Stomach (tissue), 9 donors: Measurements from ENCODE around the gene SLC45A2. TPM values are rescaled to one million over a fixed set of nuclear protein-coding genes. Genes with fewer than 3 reads are reported as not detected.

Source experiments
- DNase-seq, 2 donors: peaks; one replicate each; pipeline versions ENCODE4 v3.0.0 to v3.0.0-alpha.2; 2013 to 2019
- H3K27ac ChIP-seq, 5 donors: fragments of 200-600 bp in 4 of 5; sonication (generic) in 4 of 5; one replicate each; pipeline ENCODE4 v1.5.1; 2013 to 2019; ENCODE audit warnings: mild to moderate bottlenecking in 1 of 5, moderate library complexity in 1 of 5
- H3K27me3 ChIP-seq, 3 donors: fragments of 200-600 bp; sonication (generic); one replicate each; pipeline ENCODE4 v1.5.1; 2017 to 2019; ENCODE audit warnings: mixed run types in 1 of 3
- H3K36me3 ChIP-seq, 4 donors: fragments of 200-600 bp; sonication (generic); 1 replicate in 3 of 4; 2 replicates in 1 of 4; pipeline ENCODE4 v1.5.1; 2016 to 2019
- H3K4me1 ChIP-seq, 4 donors: fragments of 200-600 bp; sonication (generic); one replicate each; pipeline ENCODE4 v1.5.1; 2016 to 2019
- H3K4me3 ChIP-seq, 4 donors: fragments of 200-600 bp; sonication (generic) in 3 of 4; one replicate each; pipeline ENCODE4 v1.5.1; 2016 to 2019; ENCODE audit warnings: mild to moderate bottlenecking in 1 of 4
- H3K9me3 ChIP-seq, 4 donors: fragments of 200-600 bp; sonication (generic); one replicate each; pipeline ENCODE4 v1.5.1; 2016 to 2019
- CTCF ChIP-seq, 7 experiments: fragments of 450-650 bp in 4 of 7; fragments of 200-600 bp in 3 of 7; sonication (generic) in 3 of 7; IDR thresholded peaks; one replicate each; pipeline ENCODE4 v1.5.1; 2016 to 2019; ENCODE audit warnings: antibody characterized with exemption in 7 of 7, control low read depth in 2 of 7, mild to moderate bottlenecking in 1 of 7
- EP300 ChIP-seq: sonication (generic); formaldehyde crosslinking; IDR thresholded peaks from one replicate; pipeline ENCODE4 v1.6.1; 2017; ENCODE audit warnings: antibody characterized with exemption
- POLR2A ChIP-seq, 4 donors: fragments of 450-650 bp; IDR thresholded peaks; one replicate each; pipeline ENCODE4 v1.6.1; 2016; ENCODE audit warnings: antibody characterized with exemption in 4 of 4, control low read depth in 2 of 4, mild to moderate bottlenecking in 1 of 4, moderate library complexity in 1 of 4
- POLR2AphosphoS5 ChIP-seq, 3 donors: sonication (generic); formaldehyde crosslinking; IDR thresholded peaks; one replicate each; pipeline ENCODE4 v1.6.1; 2016; ENCODE audit warnings: antibody characterized with exemption in 3 of 3
- WGBS, 5 donors: extraction: QIAGEN DNeasy Blood & Tissue Kit in 3 of 5; methylation state at CpG; one replicate each; pipeline versions ENCODE4 v1.1.5 to v1.1.7; 2013 to 2018; 5-methylcytosine and 5-hydroxymethylcytosine counted together
- intact Hi-C: fragments of 100-400 bp; cut with DNase I; formaldehyde crosslinking; loops from one replicate; pipeline ENCODE4 v1.15.1; 2023; ENCODE audit warnings: low total_unique reads
- polyA plus RNA-seq, 3 donors: library from polyadenylated mRNA; stranded (reverse); fragments of 200-250 nt; gene quantifications; one replicate each; pipeline ENCODE4 v1.2.3, GENCODE V29; 2013
- total RNA-seq, 5 donors: library from RNA; depleted of rRNA; stranded (reverse); fragments of >200 nt; gene quantifications; one replicate each; pipeline versions ENCODE4 v1.1.0 to v1.2.3, GENCODE V29; 2014 to 2016
- donor health status: healthy with polysubstance abuse.
- donor health status: Bipolar disorder and iron deficiency.
- donor health status: healthy.

Gene SLC45A2
- total and polyA plus RNA-seq, 8 donors = 0.19 to 0.46 (median 0.20) TPM; not detected in 5

GRCh38 chr5:34007201-34007620 lies 22.7 kb upstream of the SLC45A2 start:
- Histone ChIP-seq H3K36me3 (peaks cover 4 to 30% (median 26%) of the 10 kb centered on the region in 4 donors), H3K4me3 (peak overlapping the region; percentile 60 to 76 (median 70)), H3K4me1 (peaks cover 10 to 39% (median 25%) of the 10 kb centered on the region in 4 donors), H3K27ac (peak overlapping the region; percentile 89 to 96 (median 94)), H3K27me3 (no peaks in the 10 kb centered on the region), H3K9me3 (no peaks in the 10 kb centered on the region)
- WGBS, 5 donors = 1 to 7% (median 5%) methylated on average over 11 of the region's 11 CpGs
- intact Hi-C loops = no loop called here
- TF ChIP-seq EP300 = no peak
- TF ChIP-seq POLR2AphosphoS5 (IDR thresholded peaks at IDR 0.05) = no peak
- no peak for TF ChIP-seq CTCF (IDR thresholded peaks at IDR 0.05)
- no peak for TF ChIP-seq POLR2A (IDR thresholded peaks at IDR 0.05)
- DNase-seq = peak in 1 of 2 donors; percentile 52

GRCh38 chr5:34005681-34006080 lies 21.2 kb upstream of the SLC45A2 start:
- peaks cover 4 to 30% (median 28%) of the 10 kb centered on the region in 4 donors for H3K36me3 ChIP-seq
- TF ChIP-seq POLR2A (IDR thresholded peaks at IDR 0.05) (no peak), POLR2AphosphoS5 (IDR thresholded peaks at IDR 0.05) (no peak), CTCF (IDR thresholded peaks at IDR 0.05) (no peak), EP300 (no peak)
- no peaks in the 10 kb centered on the region for H3K27me3 ChIP-seq
- peaks cover 12 to 52% (median 37%) of the 10 kb centered on the region in 4 donors for H3K4me1 ChIP-seq
- no peak for DNase-seq
- 77 to 92% (median 87%) methylated on average over 4 of the region's 4 CpGs for WGBS, 5 donors
- H3K27ac ChIP-seq = peak overlapping the region in 2 of 5 donors; percentile 94 to 95
- intact Hi-C loops = no loop called here
- H3K4me3 ChIP-seq = peak overlapping the region in 1 of 4 donors; percentile 69
- H3K9me3 ChIP-seq = no peaks in the 10 kb centered on the region

- peaks cover 12 to 52% (median 38%) of the 10 kb centered on the region in 4 donors for H3K4me1 ChIP-seq
- no peak overlapping the region for H3K4me3 ChIP-seq
- no peak for DNase-seq
- H3K36me3 ChIP-seq = peaks cover 4 to 30% (median 28%) of the 10 kb centered on the region in 4 donors
- no peaks in the 10 kb centered on the region for H3K27me3 ChIP-seq
- no peaks in the 10 kb centered on the region for H3K9me3 ChIP-seq
- peak overlapping the region in 1 of 5 donors; percentile 95 for H3K27ac ChIP-seq
- 58 to 85% (median 65%) methylated on average over 4 of the region's 4 CpGs for WGBS, 5 donors
- TF ChIP-seq CTCF (IDR thresholded peaks at IDR 0.05) (no peak), POLR2A (IDR thresholded peaks at IDR 0.05) (no peak), EP300 (no peak), POLR2AphosphoS5 (IDR thresholded peaks at IDR 0.05) (no peak)
- intact Hi-C loops = no loop called here
Observed at GRCh38 chr5:34005211-34005610, 20.7 kb upstream of the SLC45A2 start.

GRCh38 chr5:34003941-34004340 lies 19.4 kb upstream of the SLC45A2 start:
- H3K4me1 ChIP-seq = peaks cover 12 to 43% (median 32%) of the 10 kb centered on the region in 4 donors
- intact Hi-C loops = no loop called here
- H3K9me3 ChIP-seq = no peaks in the 10 kb centered on the region
- H3K27ac ChIP-seq = no peak overlapping the region
- no peaks in the 10 kb centered on the region for H3K27me3 ChIP-seq
- DNase-seq = no peak
- TF ChIP-seq CTCF (IDR thresholded peaks at IDR 0.05) = no peak
- no peak for TF ChIP-seq EP300
- TF ChIP-seq POLR2AphosphoS5 (IDR thresholded peaks at IDR 0.05) = no peak
- no peak for TF ChIP-seq POLR2A (IDR thresholded peaks at IDR 0.05)
- 84 to 95% (median 92%) methylated on average over 4 of the region's 4 CpGs for WGBS, 5 donors
- peaks cover 4 to 30% (median 28%) of the 10 kb centered on the region in 4 donors for H3K36me3 ChIP-seq
- no peak overlapping the region for H3K4me3 ChIP-seq
